H1 (cell line): ENCODE measurements around the gene SPTAN1. TPM values are rescaled to one million over a fixed set of nuclear protein-coding genes. Genes with fewer than 3 reads are reported as not detected.
A peak's percentile ranks its signal among the peaks of the same experiment; 100 is the strongest.

Source experiments
- CTCF ChIA-PET: fragments of 300-600 bp; sonication (Branson Sonifier 250); formaldehyde crosslinking; loops from one replicate; lab custom pipeline; 2021; ENCODE audit not compliant: partially characterized antibody; lab: Charles Lee
- POLR2A ChIA-PET: fragments of 300-600 bp; sonication (Branson Sonifier 250); formaldehyde crosslinking; loops from one replicate; lab custom pipeline; 2021; ENCODE audit warnings: inconsistent platforms; ENCODE audit not compliant: partially characterized antibody; lab: Charles Lee
- DNase-seq, 2 experiments: peaks; one replicate each; pipeline versions ENCODE4 v3.0.0 to v3.0.0-alpha.2; 2010 to 2022; ENCODE audit warnings: low spot score in 2 of 2, low read depth in 1 of 2, mixed read lengths in 1 of 2
- FAIRE-seq: peaks from 2 replicates; lab custom pipeline; 2011; peaks lifted over from hg19 to GRCh38; lab: Jason Lieb, UNC
- H2AFZ ChIP-seq: 2 replicates; pipeline ENCODE4 v1.8.1; 2012; ENCODE audit warnings: low read length, inconsistent platforms
- H2AK5ac ChIP-seq: 2 replicates; pipeline ENCODE4 v1.6.1; 2013; ENCODE audit warnings: low read depth, low read length
- H2BK120ac ChIP-seq: replicated peaks from 2 replicates; pipeline ENCODE3; 2013; ENCODE audit warnings: low read depth, low read length, inconsistent platforms
- H2BK12ac ChIP-seq: 2 replicates; pipeline ENCODE4 v1.6.1; 2013; ENCODE audit warnings: low read depth, low read length
- H2BK15ac ChIP-seq: 2 replicates; pipeline ENCODE4 v1.6.1; 2013; ENCODE audit warnings: low read length
- H2BK20ac ChIP-seq: 2 replicates; pipeline ENCODE4 v1.6.1; 2013; ENCODE audit warnings: low read length
- H2BK5ac ChIP-seq: 2 replicates; pipeline ENCODE4 v1.6.1; 2013; ENCODE audit warnings: low read depth, low read length
- H3K14ac ChIP-seq: 2 replicates; pipeline ENCODE4 v1.6.1; 2013; ENCODE audit warnings: inconsistent platforms; ENCODE audit not compliant: insufficient read length
- H3K18ac ChIP-seq: 2 replicates; pipeline ENCODE4 v1.6.1; 2013; ENCODE audit warnings: low read length; ENCODE audit errors: extremely low read depth
- H3K23ac ChIP-seq: 2 replicates; pipeline ENCODE4 v1.6.1; 2013; ENCODE audit warnings: inconsistent platforms; ENCODE audit not compliant: insufficient read length
- H3K23me2 ChIP-seq: 2 replicates; pipeline ENCODE4 v1.6.1; 2013; ENCODE audit warnings: low read depth, low read length
- H3K27ac ChIP-seq: 2 replicates; pipeline ENCODE4 v1.6.1; 2011; ENCODE audit warnings: low read depth, low read length, inconsistent platforms
- H3K27me3 ChIP-seq, 4 experiments: replicated peaks in 1 of 4; 1 replicate in 1 of 4; 2 replicates in 3 of 4; pipeline versions ENCODE4 v1.6.1 to v1.8.1; 2011 to 2013; ENCODE audit warnings: low read length in 3 of 4, mild to moderate bottlenecking in 3 of 4, inconsistent platforms in 2 of 4, mixed read lengths in 2 of 4, moderate library complexity in 1 of 4; ENCODE audit not compliant: control insufficient read depth in 3 of 4, insufficient read depth in 3 of 4; ENCODE audit errors: extremely low read depth in 1 of 4
- H3K36me3 ChIP-seq, 4 experiments: 2 replicates each; pipeline versions ENCODE4 v1.6.1 to v1.8.1; 2011 to 2013; ENCODE audit warnings: mild to moderate bottlenecking in 4 of 4, low read length in 3 of 4, moderate library complexity in 2 of 4, control low read depth in 1 of 4, inconsistent platforms in 1 of 4; ENCODE audit not compliant: insufficient read depth in 4 of 4, control insufficient read depth in 2 of 4
- H3K4ac ChIP-seq: replicated peaks from 2 replicates; pipeline ENCODE3; 2013; ENCODE audit warnings: low read length, low read depth, mixed read lengths, inconsistent platforms; ENCODE audit not compliant: insufficient read length
- H3K4me1 ChIP-seq, 4 experiments: replicated peaks in 1 of 4; 1 replicate in 1 of 4; 2 replicates in 3 of 4; pipeline versions ENCODE4 v1.6.1 to v1.8.1; 2011 to 2013; ENCODE audit warnings: low read length in 3 of 4, inconsistent platforms in 2 of 4, mixed read lengths in 1 of 4; ENCODE audit not compliant: insufficient read depth in 4 of 4, control insufficient read depth in 3 of 4
- H3K4me2 ChIP-seq, 2 experiments: 2 replicates each; pipeline versions ENCODE4 v1.6.1 to v1.8.1; 2011 to 2013; ENCODE audit warnings: low read depth in 2 of 2, low read length in 2 of 2, control low read depth in 1 of 2, inconsistent platforms in 1 of 2, mild to moderate bottlenecking in 1 of 2; ENCODE audit not compliant: insufficient read depth in 1 of 2
- H3K4me3 ChIP-seq, 4 experiments: fragments of 200-600, 300-600 bp in 1 of 4; sonication (generic), shearing (Covaris generic), sonication (Bioruptor Twin) in 1 of 4; 2 replicates each; pipeline versions ENCODE4 v1.5.1 to v1.8.1; 2011 to 2016; ENCODE audit warnings: low read length in 4 of 4, low read depth in 3 of 4, control low read depth in 2 of 4, inconsistent platforms in 2 of 4, mild to moderate bottlenecking in 2 of 4, mixed read lengths in 1 of 4, moderate library complexity in 1 of 4; ENCODE audit not compliant: insufficient read depth in 2 of 4; ENCODE audit errors: extremely low read depth in 1 of 4
- H3K56ac ChIP-seq: replicated peaks from 2 replicates; pipeline ENCODE3; 2013; ENCODE audit warnings: low read depth, mild to moderate bottlenecking, mixed read lengths, low read length, inconsistent platforms; ENCODE audit not compliant: insufficient read length
- H3K79me1 ChIP-seq: 2 replicates; pipeline ENCODE4 v1.6.1; 2013; ENCODE audit warnings: low read depth, low read length, control low read depth
- H3K79me2 ChIP-seq, 2 experiments: 2 replicates each; pipeline versions ENCODE4 v1.6.1 to v1.8.1; 2012 to 2013; ENCODE audit warnings: low read length in 2 of 2, mild to moderate bottlenecking in 2 of 2, inconsistent platforms in 1 of 2; ENCODE audit not compliant: insufficient read depth in 2 of 2, control insufficient read depth in 1 of 2
- H3K9ac ChIP-seq, 4 experiments: replicated peaks in 1 of 4; 1 replicate in 1 of 4; 2 replicates in 3 of 4; pipeline versions ENCODE4 v1.6.1 to v1.8.1; 2011 to 2013; ENCODE audit warnings: low read depth in 3 of 4, low read length in 3 of 4, control low read depth in 2 of 4, mild to moderate bottlenecking in 2 of 4, moderate library complexity in 2 of 4, inconsistent platforms in 1 of 4; ENCODE audit errors: extremely low read depth in 1 of 4
- H3K9me3 ChIP-seq, 2 experiments: 2 replicates each; pipeline versions ENCODE4 v1.6.1 to v1.8.1; 2012 to 2013; ENCODE audit warnings: mild to moderate bottlenecking in 2 of 2, moderate library complexity in 2 of 2, control low read depth in 1 of 2, inconsistent platforms in 1 of 2, low read depth in 1 of 2, low read length in 1 of 2, mixed read lengths in 1 of 2; ENCODE audit not compliant: insufficient read depth in 2 of 2
- H4K20me1 ChIP-seq, 2 experiments: replicated peaks in 1 of 2; 2 replicates each; pipeline versions ENCODE3 to v1.8.1; 2011 to 2013; ENCODE audit warnings: inconsistent platforms in 2 of 2, low read length in 2 of 2, mild to moderate bottlenecking in 1 of 2; ENCODE audit not compliant: insufficient read depth in 2 of 2, control insufficient read depth in 1 of 2
- H4K5ac ChIP-seq: 2 replicates; pipeline ENCODE4 v1.6.1; 2013; ENCODE audit warnings: low read length, low read depth, mixed read lengths, inconsistent platforms; ENCODE audit not compliant: insufficient read length
- H4K8ac ChIP-seq: 2 replicates; pipeline ENCODE4 v1.8.0; 2013; ENCODE audit warnings: mild to moderate bottlenecking, moderate library complexity, low read length, inconsistent platforms; ENCODE audit not compliant: insufficient read depth; ENCODE audit errors: extremely low read depth
- H4K91ac ChIP-seq: replicated peaks from 2 replicates; pipeline ENCODE3; 2013; ENCODE audit warnings: low read length, mixed read lengths, inconsistent platforms; ENCODE audit not compliant: insufficient read length
- CTCF ChIP-seq, 3 experiments: IDR thresholded peaks; 1 replicate in 2 of 3; 2 replicates in 1 of 3; pipeline versions ENCODE4 v1.5.1 to v1.6.1; 2011; ENCODE audit warnings: low read length in 3 of 3, mild to moderate bottlenecking in 3 of 3, inconsistent platforms in 2 of 3, low read depth in 1 of 3, moderate library complexity in 1 of 3; ENCODE audit not compliant: insufficient read depth in 1 of 3; ENCODE audit errors: control extremely low read depth in 1 of 3
- RAD21 ChIP-seq, 2 experiments: IDR thresholded peaks in 1 of 2; conservative IDR thresholded peaks in 1 of 2; 2 replicates each; pipeline ENCODE4 v1.6.1; 2011; ENCODE audit warnings: low read depth in 2 of 2, low read length in 2 of 2, improper control_type of control experiment in 1 of 2, inconsistent platforms in 1 of 2, mild to moderate bottlenecking in 1 of 2, moderate library complexity in 1 of 2
- ZNF274 ChIP-seq: IDR thresholded peaks from 2 replicates; pipeline ENCODE4 v1.7.0; 2012; ENCODE audit warnings: low read length, borderline replicate concordance; ENCODE audit errors: extremely low read depth
- WGBS, 2 experiments: shearing (Covaris generic) in 1 of 2; methylation state at CpG; one replicate each; pipeline versions ENCODE4 v1.1.6 to v1.1.7; 2013 to 2015; ENCODE audit warnings: low lambda C conversion rate in 2 of 2, mixed read lengths in 2 of 2, inconsistent platforms in 1 of 2, low coverage in 1 of 2, missing lambda C conversion rate in 1 of 2; ENCODE audit not compliant: insufficient replicate concordance in 2 of 2, insufficient coverage in 1 of 2, insufficient read length in 1 of 2; ENCODE audit errors: extremely low coverage in 1 of 2, missing lambda C conversion rate in 1 of 2; 5-methylcytosine and 5-hydroxymethylcytosine counted together
- polyA plus RNA-seq, 7 experiments: library from polyadenylated mRNA; depleted of rRNA in 3 of 7; stranded (reverse) in 5 of 7; unstranded in 2 of 7; fragments of >200 nt in 5 of 7; fragments of 200-250 nt in 2 of 7; gene quantifications; 1 replicate in 5 of 7; 2 replicates in 1 of 7; 4 replicates in 1 of 7; pipeline versions ENCODE4 v1.2.1 to v1.2.3, GENCODE V29; 2011 to 2013; ENCODE audit warnings: missing spikeins in 2 of 7, mixed read lengths in 2 of 7
- total RNA-seq: library from RNA; stranded (reverse); fragmentation: NEBNext Ultra II Directional; extraction: Animal tissue kit (Norgen Biotek cat#: 25700); gene quantifications from 2 replicates; pipeline ENCODE4 v1.2.1, GENCODE V29; 2021

Gene SPTAN1
- total and polyA plus RNA-seq, 2 of the 8 experiments (the other 6 are each of a cell fraction or from before 2014, with no cell fraction given), result 182 to 216 TPM

GRCh38 chr9:128625391-128626146 is 73.2 kb downstream of the SPTAN1 start:
- DNase-seq, result no peak
- no peak overlapping the region for H2BK15ac ChIP-seq
- H3K79me1 ChIP-seq, result peaks cover 5% of the 10 kb centered on the region
- H4K5ac ChIP-seq, result no peak overlapping the region
- H2AK5ac ChIP-seq, result no peak overlapping the region
- TF ChIP-seq CTCF (IDR thresholded peaks at IDR 0.05; ENCODE audit: control extremely low read depth in 1 of 3, insufficient read depth in 1 of 3, low read depth in 1 of 3, low read length in 3 of 3), result peak; percentile 11 to 31 (median 14); a peak in 3 of 4 replicates
- peak in 1 of 2 experiments; percentile 38; a peak in 2 of 4 replicates for TF ChIP-seq RAD21 (IDR thresholded peaks at IDR 0.05 in 1 of 2, conservative IDR thresholded peaks at IDR 0.05 in 1 of 2; ENCODE audit: low read depth in 2 of 2, low read length in 2 of 2)
- TF ChIP-seq ZNF274, result no peak
- H2BK5ac ChIP-seq, result no peak overlapping the region
- no peak overlapping the region for H3K4me2 ChIP-seq
- H3K4me1 ChIP-seq, result no peaks in the 10 kb centered on the region
- no peak overlapping the region for H2BK120ac ChIP-seq
- H3K36me3 ChIP-seq, result peaks cover 25 to 53% (median 39%) of the 10 kb centered on the region in 4 experiments
- no peaks in the 10 kb centered on the region for H3K9me3 ChIP-seq
- H4K20me1 ChIP-seq, result peaks cover 3 to 17% of the 10 kb centered on the region in 2 experiments
- H3K27ac ChIP-seq, result no peak overlapping the region
- H2AFZ ChIP-seq, result no peak overlapping the region
- no peaks in the 10 kb centered on the region for H3K23me2 ChIP-seq
- H3K56ac ChIP-seq, result no peak overlapping the region
- no peak overlapping the region for H4K91ac ChIP-seq
- no peak overlapping the region for H2BK20ac ChIP-seq
- FAIRE-seq, result no peak
- ChIA-PET CTCF (interaction anchor here (0.5 to 2.6 kb wide), 10 partner anchors 8 to 368 kb away, joined by 3 to 13 read pairs (median 4); no protein-coding TSS in a partner anchor), POLR2A (interaction anchor here (0.7 to 5.3 kb wide), 6 partner anchors 9 to 71 kb away, joined by 3 to 28 read pairs (median 4); no protein-coding TSS in a partner anchor)
- no peak overlapping the region for H3K18ac ChIP-seq
- no peak overlapping the region for H3K9ac ChIP-seq
- no peak overlapping the region for H3K4me3 ChIP-seq
- H3K79me2 ChIP-seq, result no peaks in the 10 kb centered on the region
- H3K14ac ChIP-seq, result no peak overlapping the region
- no peaks in the 10 kb centered on the region for H3K27me3 ChIP-seq
- no peak overlapping the region for H4K8ac ChIP-seq
- H2BK12ac ChIP-seq, result no peak overlapping the region
- no peak overlapping the region for H3K4ac ChIP-seq
- WGBS, 2 experiments, result 91% methylated on average over 17 of the region's 20 CpGs; no CpG with 5 or more reads in 1 of the 2 experiments
- H3K23ac ChIP-seq, result no peak overlapping the region
